Measurements from ENCODE around the gene LPAR2.

GRCh38 chr19:19580418-19580817, 47.6 kb downstream of the LPAR2 start:
- TF ChIP-seq, protein P1, sequence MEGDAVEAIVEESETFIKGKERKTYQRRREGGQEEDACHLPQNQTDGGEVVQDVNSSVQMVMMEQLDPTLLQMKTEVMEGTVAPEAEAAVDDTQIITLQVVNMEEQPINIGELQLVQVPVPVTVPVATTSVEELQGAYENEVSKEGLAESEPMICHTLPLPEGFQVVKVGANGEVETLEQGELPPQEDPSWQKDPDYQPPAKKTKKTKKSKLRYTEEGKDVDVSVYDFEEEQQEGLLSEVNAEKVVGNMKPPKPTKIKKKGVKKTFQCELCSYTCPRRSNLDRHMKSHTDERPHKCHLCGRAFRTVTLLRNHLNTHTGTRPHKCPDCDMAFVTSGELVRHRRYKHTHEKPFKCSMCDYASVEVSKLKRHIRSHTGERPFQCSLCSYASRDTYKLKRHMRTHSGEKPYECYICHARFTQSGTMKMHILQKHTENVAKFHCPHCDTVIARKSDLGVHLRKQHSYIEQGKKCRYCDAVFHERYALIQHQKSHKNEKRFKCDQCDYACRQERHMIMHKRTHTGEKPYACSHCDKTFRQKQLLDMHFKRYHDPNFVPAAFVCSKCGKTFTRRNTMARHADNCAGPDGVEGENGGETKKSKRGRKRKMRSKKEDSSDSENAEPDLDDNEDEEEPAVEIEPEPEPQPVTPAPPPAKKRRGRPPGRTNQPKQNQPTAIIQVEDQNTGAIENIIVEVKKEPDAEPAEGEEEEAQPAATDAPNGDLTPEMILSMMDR (conservative IDR thresholded peaks at IDR 0.05; ENCODE audit: low read depth, low read length), result no peak
- TF ChIP-seq EZH2 (IDR thresholded peaks at IDR 0.05; ENCODE audit: low read length, unreplicated experiment), result no peak

Measured in PC-3 (cell line).